Body of pancreas (tissue), 4 donors: ENCODE measurements around the gene SLC35F6. TPM values are rescaled to one million over a fixed set of nuclear protein-coding genes. Genes with fewer than 3 reads are reported as not detected.

ENCODE experiments used
- ATAC-seq: fragments of 150-250 bp; one replicate; pipeline ENCODE4 v1.9.1; 2016
- DNase-seq, 4 donors: peaks; one replicate each; pipeline ENCODE4 v3.0.0-alpha.2; 2019
- H3K27ac ChIP-seq, 4 donors: fragments of 200-600 bp; sonication (generic); 1 replicate in 3 of 4; 2 replicates in 1 of 4; pipeline versions ENCODE4 v1.5.1 to v1.6.1; 2016 to 2019; ENCODE audit warnings: mild to moderate bottlenecking in 1 of 4, mixed read lengths in 1 of 4, moderate library complexity in 1 of 4
- H3K27me3 ChIP-seq, 2 donors: fragments of 200-600 bp; sonication (generic); one replicate each; pipeline ENCODE4 v1.6.0; 2016; ENCODE audit warnings: mild to moderate bottlenecking in 1 of 2
- H3K36me3 ChIP-seq, 2 donors: fragments of 200-600 bp; sonication (generic); replicated peaks in 1 of 2; 2 replicates each; pipeline ENCODE4 v1.5.1; 2016; ENCODE audit warnings: low read depth in 2 of 2; ENCODE audit not compliant: insufficient read depth in 1 of 2
- H3K4me1 ChIP-seq: fragments of 200-600 bp; sonication (generic); one replicate; pipeline ENCODE4 v1.6.0; 2016
- H3K4me3 ChIP-seq, 2 donors: fragments of 200-600 bp; sonication (generic); 1 replicate in 1 of 2; 2 replicates in 1 of 2; pipeline ENCODE4 v1.5.1; 2016 to 2019
- H3K9me3 ChIP-seq, 3 donors: fragments of 200-600 bp; sonication (generic); 1 replicate in 2 of 3; 2 replicates in 1 of 3; pipeline ENCODE4 v1.5.1; 2016
- CTCF ChIP-seq, 7 experiments: fragments of 450-650 bp in 4 of 7; fragments of 200-600 bp in 3 of 7; sonication (generic) in 3 of 7; IDR thresholded peaks; one replicate each; pipeline ENCODE4 v1.5.1; 2016 to 2019; ENCODE audit warnings: antibody characterized with exemption in 7 of 7
- POLR2A ChIP-seq, 3 donors: fragments of 450-650 bp; IDR thresholded peaks; one replicate each; pipeline ENCODE4 v1.6.1; 2016; ENCODE audit warnings: antibody characterized with exemption in 3 of 3, mild to moderate bottlenecking in 2 of 3
- WGBS, 2 donors: methylation state at CpG; one replicate each; pipeline ENCODE4 v1.1.5; 2017; 5-methylcytosine and 5-hydroxymethylcytosine counted together
- intact Hi-C: fragments of 100-400 bp; cut with DNase I; formaldehyde crosslinking; loops from one replicate; pipeline ENCODE4 v1.15.1; 2023
- total RNA-seq, 2 donors: library from RNA; depleted of rRNA; stranded (reverse); fragments of >200 nt; gene quantifications; one replicate each; pipeline ENCODE4 v1.1.0, GENCODE V29; 2016

The SLC35F6 gene
- total RNA-seq, 2 donors from 2014 or later: 17.8 to 21.8 TPM

- TF ChIP-seq CTCF (IDR thresholded peaks at IDR 0.05) (no peak), POLR2A (IDR thresholded peaks at IDR 0.05) (no peak)
- DNase-seq: no peak
- Histone ChIP-seq H3K27ac (no peak overlapping the region), H3K27me3 (no peaks in the 10 kb centered on the region), H3K4me1 (no peaks in the 10 kb centered on the region), H3K9me3 (no peaks in the 10 kb centered on the region), H3K36me3 (no peaks in the 10 kb centered on the region), H3K4me3 (no peak overlapping the region)
- intact Hi-C loops: loop anchor here (10.0 kb wide), 1 partner anchor 55 kb away; no protein-coding TSS in a partner anchor
- no peak for ATAC-seq
- 89 to 97% methylated on average over 6 to 7 of the region's 7 CpGs for WGBS, 2 donors
Measured at GRCh38 chr2:26739514-26739913, 24.6 kb upstream of the SLC35F6 start.

- H3K4me3 ChIP-seq: no peak overlapping the region
- DNase-seq (no peak), ATAC-seq (no peak)
- no peak for TF ChIP-seq CTCF (IDR thresholded peaks at IDR 0.05)
- TF ChIP-seq POLR2A (IDR thresholded peaks at IDR 0.05): no peak
- no peaks in the 10 kb centered on the region for H3K4me1 ChIP-seq
- H3K36me3 ChIP-seq: no peaks in the 10 kb centered on the region
- intact Hi-C loops: loop anchor here (5.0 kb wide), 1 partner anchor 133 kb away; no protein-coding TSS in a partner anchor
- H3K27me3 ChIP-seq: no peaks in the 10 kb centered on the region
- H3K27ac ChIP-seq: no peak overlapping the region
- no peaks in the 10 kb centered on the region for H3K9me3 ChIP-seq
- WGBS, 2 donors: 88 to 93% methylated on average over 6 of the region's 6 CpGs
Measured at GRCh38 chr2:26740346-26740745, 23.7 kb upstream of the SLC35F6 start.

- no peak for TF ChIP-seq POLR2A (IDR thresholded peaks at IDR 0.05)
- no peak for TF ChIP-seq CTCF (IDR thresholded peaks at IDR 0.05)
- Histone ChIP-seq H3K36me3 (no peaks in the 10 kb centered on the region), H3K4me1 (peaks cover 3% of the 10 kb centered on the region), H3K27ac (no peak overlapping the region), H3K4me3 (no peak overlapping the region), H3K9me3 (no peaks in the 10 kb centered on the region), H3K27me3 (no peaks in the 10 kb centered on the region)
- intact Hi-C loops: loop anchor here (5.0 kb wide), 1 partner anchor 134 kb away; no protein-coding TSS in a partner anchor
- no peak for DNase-seq
- no peak for ATAC-seq
- 68 to 85% methylated on average over 2 to 8 of the region's 8 CpGs for WGBS, 2 donors
Measured at GRCh38 chr2:26740890-26741302, 23.2 kb upstream of the SLC35F6 start.

GRCh38 chr2:26742048-26742770 lies 21.9 kb upstream of the SLC35F6 start:
- no peaks in the 10 kb centered on the region for H3K9me3 ChIP-seq
- H3K36me3 ChIP-seq: no peaks in the 10 kb centered on the region
- no peaks in the 10 kb centered on the region for H3K27me3 ChIP-seq
- no peak overlapping the region for H3K27ac ChIP-seq
- DNase-seq (no peak), ATAC-seq (no peak)
- no peak overlapping the region for H3K4me3 ChIP-seq
- WGBS, 2 donors: 90 to 100% methylated on average over 5 to 15 of the region's 15 CpGs
- intact Hi-C loops: loop anchor here (5.0 kb wide), 1 partner anchor 135 kb away; no protein-coding TSS in a partner anchor
- peaks cover 3% of the 10 kb centered on the region for H3K4me1 ChIP-seq
- TF ChIP-seq POLR2A (IDR thresholded peaks at IDR 0.05) (no peak), CTCF (IDR thresholded peaks at IDR 0.05) (no peak)

- ATAC-seq (no peak), DNase-seq (no peak)
- Histone ChIP-seq H3K36me3 (no peaks in the 10 kb centered on the region), H3K27me3 (no peaks in the 10 kb centered on the region), H3K4me3 (no peak overlapping the region), H3K9me3 (no peaks in the 10 kb centered on the region), H3K4me1 (peaks cover 3% of the 10 kb centered on the region), H3K27ac (no peak overlapping the region)
- intact Hi-C loops: loop anchor here (5.0 kb wide), 1 partner anchor 137 kb away; no protein-coding TSS in a partner anchor
- no peak for TF ChIP-seq CTCF (IDR thresholded peaks at IDR 0.05)
- no peak for TF ChIP-seq POLR2A (IDR thresholded peaks at IDR 0.05)
- 95 to 100% methylated on average over 3 of the region's 3 CpGs for WGBS, 2 donors
Measured at GRCh38 chr2:26743852-26744251, 20.2 kb upstream of the SLC35F6 start.
